Activated naive CD4-positive, alpha-beta T cell treated with anti-CD3 and anti-CD28 coated beads, Interleukin-2, amount 50 U/mL, for 72 hours (primary cell): Measurements from ENCODE around the gene SKAP2. TPM values are rescaled to one million over a fixed set of nuclear protein-coding genes. Genes with fewer than 3 reads are reported as not detected.
"Not testable (repeated sequence)": the region's sequence is repeated elsewhere in the genome, so short reads cannot be mapped to it uniquely, and the experiment has no call there.

ENCODE experiments used
- ATAC-seq, 2 donors: fragments of 150-1000 bp; cut with Tn5 transposase; 2 replicates each; pipeline ENCODE4 v1.10.0; 2021; ENCODE audit warnings: mild to moderate bottlenecking in 2 of 2, moderate library complexity in 2 of 2
- DNase-seq, 2 donors: peaks; one replicate each; pipeline ENCODE4 v3.0.0; 2021 to 2022; ENCODE audit warnings: low spot score in 2 of 2
- H3K27ac Mint-ChIP-seq, 2 donors: one replicate each; pipeline ENCODE4 v1.8.0; 2022; ENCODE audit warnings: mild to moderate bottlenecking in 2 of 2, mixed read lengths in 2 of 2
- H3K36me3 Mint-ChIP-seq, 2 donors: one replicate each; pipeline ENCODE4 v1.8.0; 2022; ENCODE audit warnings: mixed read lengths in 2 of 2
- H3K9me3 Mint-ChIP-seq, 2 donors: one replicate each; pipeline ENCODE4 v1.8.0; 2022; ENCODE audit warnings: mixed read lengths in 2 of 2
- total RNA-seq, 2 donors: library from RNA; stranded (reverse); gene quantifications; one replicate each; pipeline ENCODE4 v1.2.3, GENCODE V29; 2022

Gene SKAP2
- total RNA-seq, 2 donors from 2014 or later, result 7.2 to 7.4 TPM

DNA sequence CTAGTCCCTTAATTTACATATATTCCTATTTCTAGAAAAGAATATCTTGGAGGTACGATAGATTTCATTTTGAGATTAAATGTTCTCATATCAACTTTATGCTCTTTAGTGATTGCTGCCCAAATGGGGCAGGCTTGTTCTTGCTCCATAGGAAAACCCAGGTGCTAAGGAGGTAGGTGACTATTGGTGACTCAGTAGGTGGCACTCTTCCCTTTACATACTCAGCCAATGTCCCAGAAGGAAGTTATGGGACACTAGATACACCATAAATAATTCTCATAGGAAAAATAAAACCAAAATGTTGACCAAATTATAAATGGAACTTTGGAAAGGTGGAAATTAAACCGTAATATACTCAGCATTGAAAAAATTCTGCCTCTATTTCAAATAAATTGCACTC is 4.0 kb downstream of the SKAP2 start:
- ATAC-seq, result no peak
- H3K36me3 Mint-ChIP-seq, result peaks cover 14 to 15% of the 10 kb centered on the region in 2 donors
- H3K27ac Mint-ChIP-seq, result no peak overlapping the region
- DNase-seq, result no peak
- no peaks in the 10 kb centered on the region for H3K9me3 Mint-ChIP-seq

DNA sequence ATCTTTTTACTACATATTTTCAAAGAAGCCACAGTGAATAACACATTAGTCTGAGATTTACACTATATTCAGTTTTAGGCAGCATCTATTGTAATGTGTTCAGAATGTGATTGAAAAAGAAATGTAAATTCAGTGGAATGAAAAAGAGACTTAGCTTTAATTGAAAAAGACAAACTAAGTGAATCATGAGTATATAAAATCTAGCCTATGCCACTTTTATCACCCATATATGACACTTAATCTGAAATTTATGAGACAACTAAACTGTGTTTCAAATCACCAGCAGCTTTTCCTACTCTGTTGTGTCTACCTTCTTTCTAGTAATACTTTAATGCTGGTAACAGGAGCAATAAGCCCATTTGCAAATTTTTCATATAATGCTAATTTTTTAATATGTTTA is 4.7 kb downstream of the SKAP2 start:
- DNase-seq, result no peak
- Mint-ChIP-seq H3K9me3 (no peaks in the 10 kb centered on the region), H3K36me3 (peaks cover 7 to 10% of the 10 kb centered on the region in 2 donors), H3K27ac (no peak overlapping the region)
- no peak for ATAC-seq

DNA sequence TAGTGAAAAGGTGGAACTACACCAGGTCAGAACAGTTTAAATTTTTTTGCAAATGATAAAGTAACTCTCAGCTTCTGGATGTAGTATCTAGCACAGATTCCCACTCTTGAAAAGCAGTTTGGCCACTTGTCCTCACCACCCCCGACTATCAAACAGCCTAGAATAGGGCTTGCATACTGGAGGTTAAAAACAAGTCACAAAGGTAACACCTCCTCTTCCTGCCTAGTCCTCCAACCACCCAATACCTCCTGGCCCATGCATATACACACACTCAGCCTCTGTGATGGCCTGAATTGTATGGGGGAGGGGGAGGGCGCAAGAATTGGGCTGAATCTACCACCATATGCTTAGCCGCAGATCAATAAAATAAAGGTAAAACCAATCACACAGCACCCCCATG is 5.7 kb downstream of the SKAP2 start:
- H3K9me3 Mint-ChIP-seq, result no peaks in the 10 kb centered on the region
- H3K27ac Mint-ChIP-seq, result no peak overlapping the region
- DNase-seq (no peak), ATAC-seq (no peak)
- H3K36me3 Mint-ChIP-seq, result peaks cover 0 to 4% of the 10 kb centered on the region in 2 donors

DNA sequence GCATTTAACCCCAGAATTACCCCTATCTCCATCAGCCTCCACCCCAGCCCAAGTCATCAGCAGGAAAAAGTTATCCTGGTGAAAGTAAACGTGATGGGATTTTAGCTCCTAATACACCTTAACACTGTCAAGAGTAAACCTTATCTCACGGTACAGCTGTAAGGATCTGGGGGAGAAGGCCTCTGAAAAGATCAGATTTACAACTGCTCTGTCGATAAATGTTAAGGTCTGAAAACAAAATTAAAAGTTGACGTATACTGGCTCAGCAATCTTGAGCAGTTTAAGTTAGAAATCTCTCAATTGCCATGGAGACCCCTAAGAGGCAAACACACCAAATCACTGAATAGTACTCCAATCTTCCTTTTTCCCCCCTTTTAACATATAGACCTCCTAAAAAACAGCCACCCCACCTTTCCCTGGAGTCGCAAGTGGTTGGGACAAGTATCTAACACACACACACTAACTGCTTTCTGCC is 6.1 kb downstream of the SKAP2 start:
- DNase-seq (no peak), ATAC-seq (no peak)
- H3K27ac Mint-ChIP-seq, result no peak overlapping the region
- peaks cover 0 to 4% of the 10 kb centered on the region in 2 donors for H3K36me3 Mint-ChIP-seq
- H3K9me3 Mint-ChIP-seq, result no peaks in the 10 kb centered on the region

DNA sequence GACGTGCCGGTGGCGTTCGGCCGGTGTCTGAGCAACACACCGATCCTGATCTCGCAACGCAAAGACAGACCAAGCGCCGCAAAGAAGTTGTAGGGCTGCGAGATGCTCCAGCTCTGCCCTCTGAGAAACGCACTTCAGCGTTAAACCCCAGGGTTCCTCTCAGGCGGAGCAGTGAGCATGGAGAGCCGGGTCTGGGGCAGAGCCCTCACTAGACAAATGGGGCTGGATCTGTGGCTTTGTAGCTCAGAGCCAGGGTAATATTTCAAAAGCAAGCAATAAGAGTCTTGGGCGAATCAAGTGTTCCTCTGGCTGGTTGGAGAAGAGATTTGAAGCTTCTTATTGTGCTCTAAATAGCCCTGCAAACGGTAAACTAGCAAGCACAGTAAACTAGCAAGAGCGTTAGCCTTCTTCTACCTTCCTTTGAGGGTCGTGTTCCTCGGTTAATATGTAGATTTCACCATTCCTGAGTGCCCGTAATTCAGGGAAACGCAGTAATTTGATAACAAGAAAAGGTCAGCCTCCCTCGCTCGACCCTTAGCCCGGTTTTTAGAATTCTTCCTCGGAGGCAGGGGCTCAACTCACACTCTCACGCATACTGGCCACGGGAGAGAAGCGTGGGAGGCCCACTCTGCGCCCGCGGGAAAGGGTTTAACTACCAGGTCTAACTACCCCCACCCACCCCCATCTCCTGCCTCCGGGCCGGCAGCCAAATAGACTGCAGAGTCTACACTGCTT is 6.7 kb downstream of the SKAP2 start:
- no peak for DNase-seq
- ATAC-seq, result no peak
- H3K9me3 Mint-ChIP-seq, result no peaks in the 10 kb centered on the region
- H3K36me3 Mint-ChIP-seq, result peaks cover 0 to 4% of the 10 kb centered on the region in 2 donors
- no peak overlapping the region for H3K27ac Mint-ChIP-seq

DNA sequence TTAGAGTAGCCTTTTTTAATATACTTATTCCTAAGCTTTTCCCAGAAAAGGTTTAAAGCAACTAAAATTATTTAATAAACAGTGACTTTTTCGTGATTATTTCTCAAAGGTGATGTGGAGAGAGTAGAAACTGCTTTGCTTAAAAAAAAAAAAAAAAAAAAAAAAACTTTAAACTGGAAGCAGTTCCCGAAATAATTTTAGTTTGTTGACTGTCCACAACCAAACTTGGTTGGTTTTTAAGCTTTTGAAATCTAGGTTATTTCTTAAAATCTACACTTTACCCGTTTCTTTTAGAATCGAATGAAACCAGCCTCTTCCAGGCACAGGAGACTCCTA is 7.3 kb downstream of the SKAP2 start:
- peaks cover 0 to 4% of the 10 kb centered on the region in 2 donors for H3K36me3 Mint-ChIP-seq
- no peak overlapping the region for H3K27ac Mint-ChIP-seq
- DNase-seq (no peak), ATAC-seq (no peak)
- no peaks in the 10 kb centered on the region for H3K9me3 Mint-ChIP-seq

DNA sequence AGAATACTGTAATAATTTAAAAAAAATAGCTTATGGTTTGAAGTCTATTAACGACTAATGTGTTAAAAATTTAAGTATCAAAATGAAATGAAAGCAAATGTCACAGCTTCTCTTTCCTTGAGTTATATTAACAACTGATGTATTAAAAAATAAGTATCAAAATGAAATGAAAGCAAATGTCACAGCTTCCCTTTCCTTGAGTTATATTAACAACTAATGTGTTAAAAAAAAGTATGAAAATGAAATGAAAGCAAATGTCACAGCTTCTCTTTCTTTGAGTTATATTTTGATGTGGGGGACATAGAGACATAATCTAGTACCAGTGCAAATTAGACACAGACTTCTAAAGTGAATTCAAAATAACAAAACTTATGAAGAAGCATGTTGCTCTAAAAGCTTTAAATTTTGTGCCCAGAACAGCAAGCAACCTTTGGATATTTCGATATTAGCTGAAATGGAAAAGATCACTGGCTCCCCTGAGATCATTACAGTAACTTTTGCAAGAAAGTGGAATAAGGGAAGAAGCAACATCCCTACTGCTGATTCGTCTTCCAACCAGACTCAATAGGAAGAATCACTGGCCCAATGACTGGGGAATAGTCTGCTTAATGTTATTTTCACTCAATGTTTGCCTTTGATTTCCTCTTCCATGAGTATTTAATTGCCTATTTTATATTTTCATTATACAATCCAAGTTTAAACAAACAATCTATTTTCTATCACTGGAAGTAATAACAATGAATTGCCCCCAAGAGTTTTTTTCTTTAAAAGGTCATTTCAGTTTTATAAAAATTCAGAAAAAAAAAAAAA is 8.0 kb downstream of the SKAP2 start:
- peaks cover 0 to 4% of the 10 kb centered on the region in 2 donors for H3K36me3 Mint-ChIP-seq
- no peak for ATAC-seq
- no peak for DNase-seq
- no peak overlapping the region for H3K27ac Mint-ChIP-seq
- H3K9me3 Mint-ChIP-seq, result no peaks in the 10 kb centered on the region

DNA sequence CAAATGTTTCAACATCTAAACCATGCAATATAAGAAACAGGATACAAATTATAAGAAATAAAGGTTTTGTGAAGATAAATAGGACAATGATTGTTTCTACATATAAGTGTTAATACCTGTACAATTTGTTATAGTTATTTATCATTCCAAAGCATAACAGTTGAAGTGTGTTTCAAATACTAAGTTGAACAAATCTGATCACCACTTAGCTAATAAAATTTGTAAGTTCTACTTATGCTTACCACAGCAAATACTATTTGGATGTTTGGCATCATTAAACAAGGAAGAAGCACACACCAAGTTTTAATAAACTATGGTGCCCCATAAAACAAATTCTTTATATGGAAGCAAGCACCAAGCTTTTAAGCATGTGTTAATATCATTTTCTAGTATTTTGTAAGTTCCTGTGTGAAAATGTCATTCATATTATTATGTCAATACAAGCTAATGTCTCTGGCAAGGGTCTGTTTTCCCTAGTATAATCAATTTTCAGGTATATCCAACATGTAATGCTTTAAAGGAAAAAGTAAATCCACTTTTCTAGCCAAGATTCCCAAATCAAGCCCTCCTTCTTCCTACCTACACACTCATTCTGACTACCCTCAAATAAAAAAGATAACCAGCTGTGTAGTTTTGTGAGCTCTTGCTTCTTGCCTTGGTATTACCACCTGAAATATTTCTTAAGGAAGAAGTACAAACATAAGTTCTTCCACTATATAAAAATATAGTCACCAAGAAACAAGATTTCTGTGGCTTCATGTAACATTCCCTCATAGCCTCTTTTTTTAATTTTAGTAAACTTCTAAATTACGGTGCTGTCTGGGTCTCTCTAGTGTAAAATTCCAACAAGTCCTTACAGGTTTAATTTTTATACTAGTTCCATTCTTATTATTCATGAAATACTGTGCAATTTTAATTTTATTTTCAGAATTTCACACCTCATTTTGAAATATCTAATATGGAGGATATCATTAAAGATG is 9.2 kb downstream of the SKAP2 start:
- ATAC-seq (no peak), DNase-seq (no peak)
- peaks cover 0 to 4% of the 10 kb centered on the region in 2 donors for H3K36me3 Mint-ChIP-seq
- no peak overlapping the region for H3K27ac Mint-ChIP-seq
- no peaks in the 10 kb centered on the region for H3K9me3 Mint-ChIP-seq

DNA sequence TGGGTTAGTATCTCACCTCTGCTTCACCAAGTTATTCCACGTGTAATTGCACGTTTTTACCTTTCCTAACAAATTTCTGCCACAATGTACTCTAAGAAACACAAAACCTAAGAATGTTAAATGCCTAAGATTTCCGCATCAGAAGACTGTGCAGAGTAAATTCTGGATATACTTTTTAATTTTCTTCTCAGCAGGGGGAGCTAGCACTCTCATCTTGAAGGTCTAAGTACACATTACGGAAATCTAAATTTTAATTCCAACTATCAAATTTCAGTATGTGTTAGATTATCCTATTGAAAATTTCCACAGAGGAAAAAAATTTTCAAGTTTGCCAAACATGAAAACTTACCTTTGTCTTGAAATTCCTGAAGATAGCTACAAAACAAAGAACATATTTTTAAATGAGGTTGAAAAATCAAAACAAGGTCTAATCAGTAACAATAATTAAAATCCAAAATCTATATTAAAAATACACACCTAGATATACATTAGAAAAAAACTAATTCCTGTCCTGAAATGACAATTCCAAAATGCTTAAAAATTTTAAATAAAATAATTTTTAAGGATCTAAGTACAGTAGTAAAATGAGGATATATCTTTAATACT is 10.5 kb downstream of the SKAP2 start:
- no peaks in the 10 kb centered on the region for H3K9me3 Mint-ChIP-seq
- ATAC-seq, result no peak
- peaks cover 0 to 4% of the 10 kb centered on the region in 2 donors for H3K36me3 Mint-ChIP-seq
- H3K27ac Mint-ChIP-seq, result no peak overlapping the region
- DNase-seq, result no peak

DNA sequence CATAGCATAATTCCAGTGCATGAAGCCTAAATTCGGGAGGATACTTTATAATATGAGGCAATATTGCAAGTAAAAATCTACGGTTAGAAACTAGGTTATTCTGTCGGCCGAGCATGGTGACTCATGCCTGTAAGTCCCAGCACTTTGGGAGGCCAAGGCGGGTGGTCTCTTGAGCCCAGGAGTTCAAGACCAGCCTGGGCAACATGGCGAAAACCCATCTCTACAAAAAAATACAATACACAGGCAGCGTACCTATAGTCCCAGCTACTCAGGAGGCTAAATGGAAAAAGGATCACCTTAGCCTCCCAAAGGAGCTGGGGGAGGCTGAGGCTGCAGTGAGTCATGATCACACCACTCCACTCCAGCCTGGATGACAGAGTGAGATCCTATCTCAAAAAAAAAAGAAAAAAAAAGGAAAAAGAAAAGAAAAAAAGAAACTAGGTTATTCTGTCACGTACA is 14.2 kb downstream of the SKAP2 start:
- DNase-seq, result no peak
- Mint-ChIP-seq H3K27ac (no peak overlapping the region), H3K36me3 (no peaks in the 10 kb centered on the region), H3K9me3 (no peaks in the 10 kb centered on the region)
- ATAC-seq, result no peak

DNA sequence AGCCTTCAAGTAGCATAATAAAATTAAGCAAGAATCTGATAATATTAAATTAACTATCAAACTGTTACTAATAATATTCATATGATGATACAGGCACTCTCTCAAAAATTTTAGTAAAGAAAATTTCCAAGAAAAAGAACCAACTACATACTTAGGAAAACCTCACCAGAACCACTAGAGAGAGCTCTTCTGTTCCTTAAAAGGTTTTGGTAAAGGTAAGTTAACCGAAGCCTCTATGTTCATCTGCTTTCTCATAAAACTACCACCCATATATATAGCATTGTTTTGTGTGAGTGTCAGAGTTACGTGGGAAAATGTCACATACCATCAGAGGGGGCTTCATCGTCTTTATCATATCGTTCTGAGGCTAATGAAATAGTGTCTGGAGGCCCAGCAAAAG is 20.7 kb downstream of the SKAP2 start:
- no peaks in the 10 kb centered on the region for H3K36me3 Mint-ChIP-seq
- ATAC-seq (no peak), DNase-seq (no peak)
- no peaks in the 10 kb centered on the region for H3K9me3 Mint-ChIP-seq
- H3K27ac Mint-ChIP-seq, result no peak overlapping the region

DNA sequence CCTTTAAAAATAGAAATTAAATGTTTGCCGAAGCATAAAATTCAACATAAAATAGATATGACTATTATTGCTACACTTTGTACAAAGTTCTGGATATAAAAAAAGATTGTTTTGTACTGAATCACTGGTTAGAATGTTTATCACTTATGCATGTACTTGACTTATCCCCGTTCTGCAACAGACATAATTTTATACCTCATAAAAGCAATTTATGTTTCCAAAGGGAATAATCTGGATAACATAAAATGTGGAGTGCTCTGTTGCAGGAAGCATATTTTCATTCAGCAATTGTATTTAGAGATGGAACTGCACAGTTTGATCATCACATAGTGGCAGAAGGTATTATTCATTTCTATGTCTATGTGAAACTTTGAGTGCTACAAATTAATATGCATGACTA is 21.5 kb downstream of the SKAP2 start:
- no peak for DNase-seq
- no peak overlapping the region for H3K27ac Mint-ChIP-seq
- H3K9me3 Mint-ChIP-seq, result no peaks in the 10 kb centered on the region
- ATAC-seq, result no peak
- no peaks in the 10 kb centered on the region for H3K36me3 Mint-ChIP-seq

DNA sequence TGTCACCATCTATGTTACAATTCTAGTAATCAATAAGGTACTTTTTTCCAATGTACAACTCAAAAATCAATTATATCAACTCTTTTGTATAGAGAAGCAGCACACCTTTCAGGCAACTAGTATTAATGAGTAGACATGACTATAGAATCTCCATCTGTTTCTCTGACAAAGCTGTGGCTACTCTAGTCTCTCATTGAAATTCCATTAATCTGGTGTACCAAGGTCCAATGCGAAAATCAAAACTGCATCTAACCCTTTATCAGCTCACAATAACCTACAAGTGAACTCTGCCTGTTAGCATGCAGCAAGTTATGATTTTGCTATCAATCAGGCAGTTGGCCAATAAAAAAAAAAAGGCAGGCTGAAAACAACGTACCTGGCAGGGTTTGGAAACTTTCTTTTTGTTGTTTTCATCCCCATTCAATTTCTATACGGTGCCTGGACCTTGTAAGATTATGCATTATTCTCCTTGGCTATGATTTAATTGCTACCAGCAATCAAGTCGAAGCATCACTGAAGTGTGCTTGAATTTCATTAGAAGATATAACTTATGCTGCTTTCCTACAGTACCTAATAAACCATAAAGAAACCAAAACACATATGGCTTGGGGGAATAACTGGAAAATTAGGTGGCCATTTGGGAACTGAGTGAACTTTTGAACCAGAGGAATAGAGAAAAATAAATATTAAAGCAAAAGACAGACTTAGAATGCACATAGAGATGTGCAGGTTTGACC is 23.2 kb downstream of the SKAP2 start:
- Mint-ChIP-seq H3K27ac (no peak overlapping the region), H3K36me3 (no peaks in the 10 kb centered on the region), H3K9me3 (peaks cover 0 to 3% of the 10 kb centered on the region in 2 donors)
- DNase-seq (no peak), ATAC-seq (no peak)

DNA sequence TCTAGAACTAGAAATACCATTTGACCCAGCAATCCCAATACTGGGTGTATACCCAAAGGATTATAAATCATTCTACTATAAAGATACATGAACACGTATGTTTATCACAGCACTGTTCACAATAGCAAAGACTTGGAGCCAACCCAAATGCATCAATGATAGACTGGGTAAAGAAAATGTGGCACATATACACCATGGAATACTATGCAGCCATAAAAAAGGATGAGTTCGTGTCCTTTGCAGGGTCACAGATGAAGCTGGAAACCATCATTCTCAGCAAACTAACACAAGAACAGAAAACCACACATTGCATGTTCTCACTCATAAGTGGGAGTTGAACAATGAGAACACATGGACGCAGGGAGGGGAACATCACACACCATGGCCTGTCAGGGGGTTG is 27.6 kb downstream of the SKAP2 start:
- DNase-seq, H3K27ac Mint-ChIP-seq, ATAC-seq: not testable (repeated sequence)
- peaks cover 5 to 14% of the 10 kb centered on the region in 2 donors for H3K36me3 Mint-ChIP-seq
- H3K9me3 Mint-ChIP-seq, result peaks cover 12 to 15% of the 10 kb centered on the region in 2 donors

DNA sequence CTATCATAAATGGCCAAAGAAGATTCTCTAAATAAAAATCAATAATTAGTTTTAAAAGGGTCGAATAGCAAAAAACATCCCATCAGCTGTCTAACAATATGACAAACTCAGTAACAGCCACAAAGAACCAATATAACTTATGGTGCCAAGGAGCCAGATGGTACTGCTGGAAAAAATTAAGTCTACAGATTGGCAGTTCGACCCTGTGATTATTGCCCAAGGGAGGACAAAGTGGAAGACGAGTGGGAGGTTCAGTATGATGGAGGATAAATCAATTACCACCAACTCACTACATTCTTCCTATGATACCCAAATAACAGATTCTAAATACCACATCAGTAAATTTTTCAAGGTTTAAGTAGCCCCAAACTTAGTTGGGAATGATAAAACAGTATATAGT is 49.0 kb downstream of the SKAP2 start:
- H3K27ac Mint-ChIP-seq, result no peak overlapping the region
- no peak for ATAC-seq
- DNase-seq, result no peak
- H3K9me3 Mint-ChIP-seq, result no peaks in the 10 kb centered on the region
- no peaks in the 10 kb centered on the region for H3K36me3 Mint-ChIP-seq

DNA sequence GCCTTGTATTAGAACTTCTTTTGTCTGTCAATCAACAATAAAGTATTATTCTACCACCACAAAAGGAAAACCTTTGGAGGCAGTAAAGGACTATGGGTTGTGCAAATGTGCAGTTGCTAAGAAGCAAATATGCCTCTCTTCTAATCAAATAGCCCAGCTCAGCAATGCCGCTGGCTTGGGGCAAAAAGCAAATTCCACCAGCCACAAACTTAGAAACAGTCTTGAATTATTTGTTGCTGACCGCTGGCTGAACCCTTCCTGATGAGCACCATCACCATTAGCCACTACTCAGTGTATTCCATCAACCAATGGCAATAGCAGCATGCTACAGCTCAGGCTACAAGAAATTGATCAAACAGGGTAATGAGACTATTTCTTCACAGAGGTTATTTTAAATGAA is 51.0 kb downstream of the SKAP2 start:
- no peaks in the 10 kb centered on the region for H3K9me3 Mint-ChIP-seq
- DNase-seq, result no peak
- no peak for ATAC-seq
- no peak overlapping the region for H3K27ac Mint-ChIP-seq
- H3K36me3 Mint-ChIP-seq, result no peaks in the 10 kb centered on the region
